Vagina (tissue), 2 donors: ENCODE measurements around the gene TTC7B.

ENCODE experiments used
- POLR2A ChIP-seq, 2 donors: fragments of 450-650 bp; IDR thresholded peaks; one replicate each; pipeline ENCODE4 v1.6.1; 2017; ENCODE audit warnings: antibody characterized with exemption in 2 of 2, mild to moderate bottlenecking in 2 of 2, moderate library complexity in 2 of 2
- POLR2AphosphoS5 ChIP-seq, 2 donors: sonication (generic); formaldehyde crosslinking; IDR thresholded peaks; one replicate each; pipeline ENCODE4 v1.9.0; 2017; ENCODE audit warnings: antibody characterized with exemption in 2 of 2, mild to moderate bottlenecking in 2 of 2, low read depth in 1 of 2; ENCODE audit not compliant: insufficient read depth in 1 of 2
- TF ChIP-seq, protein P1 (sequence below), 3 experiments: fragments of 450-650 bp in 2 of 3; fragments of 200-600 bp in 1 of 3; sonication (generic) in 1 of 3; IDR thresholded peaks; one replicate each; pipeline ENCODE4 v1.5.1; 2017 to 2019; ENCODE audit warnings: antibody characterized with exemption in 3 of 3, mild to moderate bottlenecking in 2 of 3, moderate library complexity in 2 of 3

DNA sequence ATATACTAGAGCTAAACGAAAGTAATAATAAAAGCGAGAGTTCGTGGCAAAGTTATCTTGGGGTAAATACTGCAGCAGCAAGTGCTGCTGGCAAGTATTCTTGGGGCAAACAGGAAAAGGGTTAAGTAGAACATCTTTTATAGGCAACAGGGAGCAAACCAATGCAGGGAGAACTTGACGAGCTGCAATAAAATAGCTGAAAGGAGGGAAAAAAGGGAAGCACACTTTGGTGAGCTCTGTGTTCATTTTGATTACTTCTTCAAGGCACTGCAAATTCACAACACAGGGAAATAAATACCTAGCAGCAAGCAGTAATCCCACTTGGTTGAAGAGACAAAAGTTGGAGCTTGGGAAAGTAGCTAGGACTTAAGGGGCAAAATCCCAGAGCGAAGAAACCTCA, 42.3 kb upstream of the TTC7B start:
- TF ChIP-seq, protein P1, sequence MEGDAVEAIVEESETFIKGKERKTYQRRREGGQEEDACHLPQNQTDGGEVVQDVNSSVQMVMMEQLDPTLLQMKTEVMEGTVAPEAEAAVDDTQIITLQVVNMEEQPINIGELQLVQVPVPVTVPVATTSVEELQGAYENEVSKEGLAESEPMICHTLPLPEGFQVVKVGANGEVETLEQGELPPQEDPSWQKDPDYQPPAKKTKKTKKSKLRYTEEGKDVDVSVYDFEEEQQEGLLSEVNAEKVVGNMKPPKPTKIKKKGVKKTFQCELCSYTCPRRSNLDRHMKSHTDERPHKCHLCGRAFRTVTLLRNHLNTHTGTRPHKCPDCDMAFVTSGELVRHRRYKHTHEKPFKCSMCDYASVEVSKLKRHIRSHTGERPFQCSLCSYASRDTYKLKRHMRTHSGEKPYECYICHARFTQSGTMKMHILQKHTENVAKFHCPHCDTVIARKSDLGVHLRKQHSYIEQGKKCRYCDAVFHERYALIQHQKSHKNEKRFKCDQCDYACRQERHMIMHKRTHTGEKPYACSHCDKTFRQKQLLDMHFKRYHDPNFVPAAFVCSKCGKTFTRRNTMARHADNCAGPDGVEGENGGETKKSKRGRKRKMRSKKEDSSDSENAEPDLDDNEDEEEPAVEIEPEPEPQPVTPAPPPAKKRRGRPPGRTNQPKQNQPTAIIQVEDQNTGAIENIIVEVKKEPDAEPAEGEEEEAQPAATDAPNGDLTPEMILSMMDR (IDR thresholded peaks at IDR 0.05) = no peak
- no peak for TF ChIP-seq POLR2A (IDR thresholded peaks at IDR 0.05)
- TF ChIP-seq POLR2AphosphoS5 (IDR thresholded peaks at IDR 0.05; ENCODE audit: insufficient read depth in 1 of 2, low read depth in 1 of 2) = no peak
